Measurements from ENCODE around the gene CCDC89.

Gene CCDC89

GRCh38 chr11:85652786-85653447 is 33.1 kb downstream of the CCDC89 start:
- DNase-seq (ENCODE audit: low spot score) = no peak

DNA sequence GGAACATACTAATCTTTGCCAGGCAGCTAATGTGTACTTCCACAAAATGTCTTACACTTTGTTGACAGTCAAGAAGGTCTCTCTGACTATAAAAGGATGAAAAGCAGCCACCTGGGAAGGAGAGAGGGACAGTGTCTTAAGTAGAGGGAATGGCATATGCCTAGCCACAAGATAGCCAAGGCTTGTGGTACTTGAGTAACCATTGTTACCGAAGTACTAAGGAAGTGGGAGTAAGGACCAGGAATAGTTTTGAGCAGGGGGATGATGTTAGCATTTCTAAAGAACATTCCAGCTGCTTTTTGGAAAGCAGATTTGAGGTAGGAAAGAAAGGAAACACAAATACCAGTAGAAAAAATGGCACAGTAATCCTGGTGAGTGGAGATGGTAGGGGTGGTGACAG is 34.9 kb downstream of the CCDC89 start:
- no peak for DNase-seq (ENCODE audit: low spot score)

DNA sequence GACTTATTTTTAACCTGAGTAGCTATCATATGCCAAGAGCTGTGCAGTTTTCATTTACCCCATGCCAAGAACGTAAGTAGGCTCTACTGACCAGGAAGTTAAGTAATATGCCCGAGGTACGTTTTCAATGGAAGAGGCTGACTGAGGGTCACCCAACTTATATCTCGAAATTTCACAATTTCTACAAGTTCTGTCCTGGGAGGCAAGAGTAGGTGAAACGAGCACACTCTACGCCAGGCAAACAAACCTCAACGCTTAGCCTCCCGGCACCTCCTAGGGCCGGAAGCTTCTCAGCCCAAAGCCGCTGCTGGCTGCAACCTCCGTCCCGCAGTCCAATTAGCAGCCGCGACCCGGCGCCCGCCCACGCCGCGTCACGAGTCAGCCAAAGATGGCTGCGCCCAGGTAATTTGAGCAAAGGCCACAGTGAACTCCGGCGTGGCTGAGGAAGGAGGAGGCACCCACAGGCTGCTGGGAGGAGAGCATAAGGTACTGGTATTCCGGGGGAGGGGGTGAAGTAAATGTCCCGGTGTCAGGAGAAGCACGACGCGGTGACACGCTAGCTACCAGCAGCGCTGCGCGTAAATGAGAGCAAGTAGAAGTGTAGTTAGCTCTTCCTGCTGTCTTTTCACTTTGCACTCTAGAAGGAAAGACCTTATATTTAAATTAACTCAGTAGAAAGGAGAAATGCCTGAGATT is 38.2 kb downstream of the CCDC89 start, which contains the start of gene TMEM126A:
TMEM126A (plus strand) TSS at position 364 of the 696 bp plus-strand sequence. CDS start 2,289 bp downstream, outside the sequence.
- DNase-seq (ENCODE audit: low spot score) = peak; percentile 68

- no peak for DNase-seq (ENCODE audit: low spot score)
Observed at GRCh38 chr11:85647078-85647477, 38.9 kb downstream of the CCDC89 start.

DNA sequence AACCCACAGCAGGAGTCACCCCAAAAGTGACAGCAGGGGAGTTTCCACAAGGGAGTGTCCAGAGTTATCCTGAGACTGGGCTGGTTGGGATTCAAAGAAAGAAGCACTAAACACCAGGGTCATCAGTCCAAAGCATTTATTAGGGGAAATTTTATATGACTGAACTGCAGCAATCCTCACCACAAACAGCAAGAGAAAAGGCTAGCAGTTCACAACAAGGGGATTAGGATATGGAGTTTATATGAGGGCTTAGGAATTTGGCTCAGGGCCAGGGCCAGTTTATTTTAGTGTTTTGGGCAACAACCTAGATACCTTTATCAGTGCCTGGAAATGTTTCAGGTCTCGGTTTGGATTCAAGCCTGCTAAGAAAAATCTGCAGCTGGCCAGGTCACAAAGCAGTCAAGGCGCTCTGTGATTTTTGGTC is 42.8 kb downstream of the CCDC89 start:
- no peak for DNase-seq (ENCODE audit: low spot score)

- DNase-seq (ENCODE audit: low spot score) = no peak
Observed at GRCh38 chr11:85634747-85635146, 51.2 kb downstream of the CCDC89 start.
